GM21619 (cell line): ENCODE measurements around the gene CHAF1A.

Experiments
- ATAC-seq: cut with Tn5 transposase; IDR thresholded peaks from one replicate; pipeline ENCODE4 v1.9.1; 2021; ENCODE audit not compliant: unreplicated experiment

Gene CHAF1A

DNA sequence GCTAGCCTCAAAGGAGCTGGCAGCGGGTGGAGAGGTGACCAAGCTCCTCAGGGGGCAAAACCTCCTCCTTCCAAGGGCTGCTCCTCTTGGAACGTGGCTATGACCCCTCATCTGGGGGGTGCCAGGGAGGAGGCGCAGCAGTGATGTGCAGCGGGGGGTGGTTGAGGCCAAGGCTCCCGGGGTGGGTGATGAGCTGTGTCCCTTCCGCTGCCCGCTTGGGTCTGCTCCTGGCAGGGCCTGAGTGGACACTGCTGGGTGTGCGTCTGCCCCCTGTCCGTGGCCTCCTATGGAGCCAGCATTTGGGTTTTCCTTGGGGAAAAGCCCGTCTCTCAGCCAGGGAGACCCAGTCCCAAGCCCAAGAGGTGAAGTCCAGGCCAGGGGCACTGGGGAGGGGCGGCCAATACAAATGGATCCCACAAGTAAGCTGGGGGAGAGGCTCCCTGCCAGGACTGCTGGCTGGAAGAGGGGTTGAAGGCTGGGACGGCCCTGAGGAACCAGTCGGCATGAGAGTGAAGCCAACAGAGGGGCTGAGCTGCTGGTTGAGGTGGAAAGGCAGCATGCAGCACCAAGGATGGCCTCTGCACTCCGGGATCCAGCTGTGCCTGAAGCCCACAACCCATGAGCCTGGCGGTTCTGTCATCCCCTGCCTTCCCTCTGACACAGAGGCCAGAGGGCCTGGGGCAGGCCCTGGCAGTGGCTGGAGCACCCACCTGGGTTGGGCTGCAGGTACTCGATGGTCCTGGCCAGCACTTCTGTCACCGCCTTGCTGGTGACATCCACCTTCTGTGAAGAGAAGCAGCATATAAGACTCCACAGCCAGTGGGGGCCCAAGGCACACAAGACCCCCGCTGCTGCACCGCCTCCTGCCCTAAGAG is 36.4 kb upstream of the CHAF1A start:
- ATAC-seq, result no peak

DNA sequence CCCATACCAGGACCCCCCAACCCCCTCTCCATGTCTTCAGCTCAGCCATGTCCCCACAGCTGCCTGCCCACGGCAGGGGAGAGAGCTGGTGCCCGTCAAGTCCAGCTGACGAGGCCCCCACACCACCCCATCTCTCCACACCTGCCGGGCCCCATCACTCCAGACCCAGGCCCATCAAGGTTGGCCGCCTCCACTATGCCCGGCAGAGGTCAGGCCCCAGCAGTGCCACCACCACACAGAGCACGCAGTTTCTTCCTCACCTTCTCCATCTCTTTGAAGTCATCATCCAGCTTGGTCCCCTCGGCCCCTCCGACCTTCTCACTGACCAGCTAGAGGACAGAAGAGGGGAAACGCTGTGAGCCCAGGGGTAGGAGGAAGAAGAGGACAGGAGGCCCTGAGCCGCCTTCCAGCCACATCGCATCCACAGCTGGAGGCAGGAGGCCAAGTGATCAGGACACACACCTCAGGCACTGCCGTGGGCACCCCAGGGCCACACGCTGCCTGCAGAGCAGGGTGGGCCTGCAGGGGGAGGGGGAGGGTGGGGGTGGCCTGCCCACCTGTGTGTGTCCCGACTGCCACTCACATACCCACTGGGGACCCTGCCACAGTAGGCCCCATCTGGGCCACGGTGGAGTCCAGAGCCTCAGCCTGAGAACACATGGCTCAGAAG is 35.6 kb upstream of the CHAF1A start:
- ATAC-seq, result no peak

DNA sequence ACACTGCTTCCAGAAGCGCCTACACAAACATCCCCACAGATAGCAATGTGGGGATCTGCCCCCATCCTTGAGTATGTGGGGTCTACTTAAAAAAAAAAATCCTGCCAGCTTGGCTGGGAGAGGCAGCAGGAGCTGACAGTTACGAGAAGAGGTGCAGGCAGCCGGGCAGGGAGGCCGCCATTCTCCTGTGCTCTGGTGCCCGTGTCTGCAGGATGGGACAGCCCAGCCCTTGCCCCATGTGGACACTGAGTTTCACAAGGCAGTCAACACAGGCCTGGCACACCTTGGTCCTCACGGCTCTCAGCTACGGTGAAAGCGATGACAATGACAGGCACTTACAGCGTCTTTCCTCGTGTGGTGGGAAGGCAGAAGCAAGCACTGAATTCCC is 35.1 kb upstream of the CHAF1A start:
- no peak for ATAC-seq

DNA sequence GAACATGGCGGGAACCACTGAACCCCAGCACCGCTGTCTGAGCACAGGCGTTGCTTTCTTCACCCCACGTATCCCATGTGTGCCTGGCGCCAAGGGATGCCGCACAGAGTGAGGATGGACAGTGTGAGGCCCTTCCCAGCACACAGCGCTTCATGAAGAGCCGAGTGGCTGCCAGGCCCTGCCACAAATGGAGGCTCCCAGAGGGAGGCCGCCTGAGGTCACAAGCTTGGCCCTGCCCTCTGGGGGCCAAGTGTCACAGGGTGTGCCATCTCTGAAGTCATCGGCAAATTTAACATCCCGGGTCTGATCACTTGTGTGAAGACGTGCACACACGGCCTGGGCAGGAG is 34.7 kb upstream of the CHAF1A start:
- ATAC-seq, result no peak

DNA sequence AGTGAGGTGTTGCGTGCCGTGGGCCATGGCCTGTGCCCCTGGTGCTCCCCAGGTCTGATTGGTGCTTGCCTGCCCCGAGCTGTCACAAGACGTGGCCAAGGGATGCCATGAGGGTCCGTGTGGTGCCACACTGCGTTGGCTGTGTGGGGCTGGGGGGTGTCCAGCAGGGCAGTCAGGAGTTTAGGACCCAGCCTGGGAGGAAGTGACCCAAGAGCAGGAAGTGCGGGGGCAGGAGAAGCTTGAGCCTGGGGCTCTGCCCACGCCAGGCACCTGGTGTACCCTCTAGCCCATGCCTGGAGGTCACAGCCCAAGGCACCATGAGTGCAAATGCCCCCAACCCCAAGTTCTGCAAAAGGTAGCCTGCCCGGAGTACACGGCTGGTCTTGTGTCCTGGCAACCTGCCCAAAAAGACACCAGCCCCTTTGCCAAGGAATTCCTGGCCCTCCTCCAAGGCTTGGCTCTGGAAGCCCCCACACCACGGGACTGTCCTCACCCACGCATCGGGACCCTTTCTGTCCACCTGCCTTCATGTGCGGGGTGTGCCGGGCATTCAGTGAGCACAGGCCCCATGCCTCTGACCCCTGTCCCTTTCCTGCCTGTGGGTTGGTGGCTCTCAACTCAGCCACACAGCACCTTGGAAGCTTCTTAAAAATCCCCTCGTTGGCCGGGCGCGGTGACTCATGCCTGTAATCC is 34.2 kb upstream of the CHAF1A start:
- ATAC-seq, result no peak

DNA sequence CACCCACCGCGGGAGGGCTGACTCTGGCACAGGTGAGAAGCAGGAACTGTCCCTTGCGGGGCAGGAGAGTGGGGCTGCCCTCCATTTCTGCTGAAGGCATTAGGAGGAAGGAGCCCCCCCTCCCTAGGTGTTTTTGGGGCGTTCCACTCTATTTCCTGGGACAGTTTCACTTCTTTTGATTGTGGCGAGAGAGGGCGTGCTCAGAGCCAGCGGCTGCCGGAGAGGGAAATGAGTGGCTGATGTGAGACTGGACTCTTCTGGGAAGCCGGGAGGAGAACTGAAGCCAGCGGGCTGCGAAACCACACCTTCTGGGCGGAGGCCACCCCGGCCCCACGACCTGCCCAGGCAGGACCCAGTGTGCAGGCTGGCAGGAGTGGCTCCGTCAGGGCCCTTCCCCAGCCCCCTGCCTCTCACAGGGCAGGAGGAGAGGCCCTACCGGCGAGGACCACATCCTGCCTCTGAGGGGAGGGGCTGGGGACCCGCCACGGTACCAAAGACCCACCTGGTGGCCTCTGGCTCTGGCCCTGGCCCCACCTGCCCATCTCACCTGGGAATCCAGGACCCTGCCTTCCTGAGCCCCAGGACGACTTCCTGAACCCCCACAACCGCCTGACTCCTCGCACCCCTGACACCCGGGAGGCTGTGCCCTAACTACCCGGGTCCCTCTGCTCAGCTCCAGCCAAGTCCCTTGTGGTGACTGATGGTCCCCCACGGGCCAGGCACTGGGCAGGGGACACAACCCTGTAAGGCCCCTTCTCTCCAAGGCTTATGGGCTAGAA is 33.1 kb upstream of the CHAF1A start:
- ATAC-seq, result peak; percentile 50

DNA sequence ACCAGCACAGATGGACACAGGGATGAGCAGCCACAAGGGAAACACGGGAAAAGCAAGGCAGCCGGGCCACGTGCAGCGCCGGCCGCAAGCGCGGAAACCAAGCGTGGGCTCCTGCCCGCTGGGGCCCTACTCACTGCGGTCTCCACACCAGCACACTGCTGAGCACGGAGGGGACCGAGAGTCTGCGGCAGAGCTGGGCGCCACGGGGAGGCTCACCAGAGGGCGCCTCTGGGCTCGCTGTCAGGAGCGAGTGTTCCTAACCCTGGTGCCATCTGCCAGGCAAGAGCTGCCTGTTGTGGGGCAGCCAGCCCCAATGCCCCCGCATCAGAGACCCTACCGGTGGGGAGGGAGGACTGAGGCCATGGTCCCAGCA is 32.6 kb upstream of the CHAF1A start:
- ATAC-seq, result peak; percentile 41

DNA sequence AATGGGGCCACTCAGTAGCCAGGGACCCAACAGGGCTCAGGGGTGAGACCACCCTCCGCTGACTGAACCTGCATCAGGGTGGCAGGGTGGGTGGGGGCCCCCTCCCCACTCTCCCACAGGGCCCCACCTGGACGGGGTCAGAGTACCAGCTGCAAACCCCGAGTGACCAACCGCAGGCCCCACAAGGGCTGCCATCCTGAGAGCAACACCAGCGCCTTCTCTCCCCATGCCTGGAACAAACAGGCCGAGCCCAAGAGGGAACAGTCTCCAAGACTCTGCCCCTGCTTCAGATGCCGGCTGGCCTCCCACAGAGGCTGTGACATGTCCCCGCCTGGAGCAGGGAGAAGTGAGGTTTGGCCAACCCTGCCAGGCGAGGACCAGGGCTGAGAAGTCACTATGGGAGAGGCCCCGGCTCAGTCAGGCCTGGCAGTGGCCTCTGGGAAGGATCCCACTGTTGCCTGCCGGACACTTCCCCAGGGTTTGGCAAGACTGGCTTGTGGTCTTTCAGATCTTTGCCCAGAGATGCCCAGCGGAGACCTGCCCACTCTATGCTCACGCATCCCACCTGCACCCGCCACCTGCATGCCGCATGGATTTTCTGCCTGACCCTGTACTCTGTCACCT is 31.9 kb upstream of the CHAF1A start:
- no peak for ATAC-seq

DNA sequence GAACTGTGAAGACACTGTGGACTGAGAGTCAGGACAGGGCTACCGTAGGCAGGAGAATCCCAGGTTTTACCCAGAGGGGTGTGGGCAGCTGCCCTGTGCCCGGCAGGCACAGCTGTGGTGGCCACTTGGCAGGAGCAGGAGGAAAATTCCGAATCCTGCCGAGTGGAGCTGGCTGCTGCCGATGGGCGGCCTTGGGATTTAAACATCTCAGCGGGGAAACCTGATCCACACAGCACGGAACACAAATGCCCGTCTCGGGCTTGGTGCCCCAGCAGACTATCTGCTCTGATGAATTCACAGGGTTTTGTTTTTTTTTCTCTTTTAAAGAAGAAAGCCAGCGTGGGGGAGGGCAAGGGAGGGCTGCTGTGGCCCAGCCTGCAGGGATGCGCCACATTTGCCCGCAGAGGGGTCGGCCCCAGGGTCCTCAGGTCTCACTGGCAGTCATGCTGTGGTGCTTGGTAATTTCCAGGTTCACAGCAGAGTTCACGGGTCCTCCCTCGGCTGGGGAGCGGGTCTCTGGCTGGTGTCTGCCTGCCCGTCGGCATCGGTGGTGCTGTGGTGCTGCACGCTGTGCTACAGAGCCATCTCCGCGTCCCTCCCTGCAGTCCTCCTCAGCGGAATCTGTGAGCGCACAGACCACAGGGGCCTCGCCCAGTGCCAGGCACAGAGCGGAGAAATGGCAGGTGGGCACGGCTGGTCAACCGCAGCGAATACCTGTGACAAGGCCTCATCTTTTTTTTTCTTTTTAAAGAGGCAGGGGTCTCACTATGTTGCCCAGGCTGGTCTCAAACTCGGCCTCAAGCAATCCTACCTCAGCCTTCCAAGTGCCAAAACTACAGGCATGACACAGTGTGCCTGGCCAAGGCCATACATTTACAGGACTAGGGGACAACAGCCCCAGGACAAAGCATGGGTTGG is 30.9 kb upstream of the CHAF1A start:
- ATAC-seq, result no peak

DNA sequence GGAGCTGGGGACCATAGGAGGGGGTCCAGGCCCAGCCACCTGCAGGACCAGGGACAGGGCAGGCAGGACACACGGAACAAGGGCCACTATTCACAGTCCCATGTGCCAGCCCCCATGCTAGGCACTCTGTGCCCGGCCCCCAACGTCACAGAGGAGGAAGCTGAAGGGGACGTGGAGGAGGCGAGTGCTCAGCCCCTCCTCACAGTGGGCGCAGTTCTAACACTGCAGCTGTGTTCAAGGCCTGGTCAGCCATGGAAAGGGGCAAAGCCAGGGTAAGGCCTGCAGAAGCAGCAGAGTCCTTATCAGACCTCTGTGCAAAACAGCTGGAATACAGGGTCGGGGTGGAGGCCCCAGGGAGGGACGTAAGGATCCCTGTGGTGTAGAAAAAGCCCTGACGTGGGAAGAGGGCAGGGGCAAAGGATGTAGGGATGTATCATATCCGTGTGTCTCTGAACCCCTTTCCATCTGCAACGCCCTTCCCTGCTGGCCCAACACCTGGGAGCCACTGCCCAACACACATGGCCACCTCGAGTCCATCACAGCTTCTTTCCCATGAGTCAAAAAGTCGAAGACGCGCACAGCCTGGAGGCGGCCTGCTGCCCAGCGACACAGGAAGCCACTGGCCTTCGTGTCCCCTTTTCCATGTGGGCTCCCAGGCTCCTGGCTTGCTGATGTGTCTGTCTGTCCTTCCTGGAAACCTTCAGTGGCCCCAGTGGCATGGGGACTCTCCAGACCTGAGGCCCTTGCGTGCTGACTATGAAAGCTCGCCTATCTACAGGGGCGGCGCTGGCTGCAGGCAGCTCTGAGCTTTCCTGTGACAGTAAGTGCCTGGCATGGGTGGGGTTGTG is 30.1 kb upstream of the CHAF1A start:
- no peak for ATAC-seq

DNA sequence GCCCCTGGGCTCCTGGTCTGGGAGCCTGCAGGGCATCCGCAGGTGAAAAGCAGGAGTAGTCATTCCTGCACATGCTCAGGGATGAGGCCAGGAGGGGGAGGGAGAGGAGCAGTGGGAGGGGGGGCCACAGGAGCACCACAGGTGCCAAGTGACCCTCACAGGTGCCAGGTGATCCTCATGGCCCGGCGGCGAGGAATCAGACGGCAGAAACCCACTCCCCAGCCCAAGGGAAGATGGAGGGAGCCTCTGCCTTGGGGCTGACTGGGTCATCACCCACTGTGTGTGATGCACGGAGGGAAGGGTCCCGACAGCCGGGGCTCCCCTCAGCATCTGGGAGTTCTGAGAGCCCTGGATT is 29.4 kb upstream of the CHAF1A start:
- ATAC-seq, result no peak

DNA sequence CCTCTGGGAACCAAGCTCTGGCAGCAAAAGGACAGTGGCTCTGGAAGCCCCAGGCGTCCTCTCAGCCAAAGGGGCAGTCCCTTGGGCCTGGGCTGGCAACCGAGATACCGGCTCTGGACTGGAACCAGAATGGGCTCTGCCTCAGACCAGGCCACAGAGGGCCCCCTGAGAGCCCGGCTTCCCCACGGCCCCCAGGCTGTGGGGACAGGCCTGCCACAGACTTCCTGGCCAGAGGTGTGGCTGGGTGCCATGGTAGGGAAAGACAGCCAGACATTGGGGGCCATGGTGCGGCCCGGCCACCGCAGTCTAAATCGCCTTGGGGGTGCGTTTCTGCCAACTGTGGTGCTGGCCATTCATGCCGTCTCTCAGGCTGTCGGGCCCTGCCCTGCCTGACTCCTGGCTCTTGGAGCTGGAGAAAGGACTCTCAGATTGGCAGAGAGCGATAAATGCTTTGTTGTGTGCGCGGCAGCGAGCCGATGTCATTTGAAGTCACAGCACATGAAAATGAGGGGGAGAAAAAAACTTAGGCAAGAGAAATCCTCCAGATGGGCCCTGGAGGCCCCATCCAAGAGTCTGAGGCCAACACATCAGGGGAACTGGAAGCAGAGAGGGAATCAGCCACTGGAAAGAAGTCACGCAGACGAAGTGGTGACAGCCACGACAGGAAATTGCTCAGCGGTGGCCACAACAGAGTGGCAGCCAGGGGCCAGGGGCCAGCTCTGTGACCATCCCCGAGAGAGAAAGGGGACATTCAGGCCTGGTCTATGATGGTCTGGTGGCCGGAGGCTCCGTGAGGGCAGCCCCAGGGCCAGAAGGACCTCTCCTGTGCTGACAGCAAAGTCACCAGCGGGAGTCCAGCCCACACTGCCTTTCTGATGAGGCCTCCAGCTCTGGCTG is 28.6 kb upstream of the CHAF1A start:
- ATAC-seq, result no peak

DNA sequence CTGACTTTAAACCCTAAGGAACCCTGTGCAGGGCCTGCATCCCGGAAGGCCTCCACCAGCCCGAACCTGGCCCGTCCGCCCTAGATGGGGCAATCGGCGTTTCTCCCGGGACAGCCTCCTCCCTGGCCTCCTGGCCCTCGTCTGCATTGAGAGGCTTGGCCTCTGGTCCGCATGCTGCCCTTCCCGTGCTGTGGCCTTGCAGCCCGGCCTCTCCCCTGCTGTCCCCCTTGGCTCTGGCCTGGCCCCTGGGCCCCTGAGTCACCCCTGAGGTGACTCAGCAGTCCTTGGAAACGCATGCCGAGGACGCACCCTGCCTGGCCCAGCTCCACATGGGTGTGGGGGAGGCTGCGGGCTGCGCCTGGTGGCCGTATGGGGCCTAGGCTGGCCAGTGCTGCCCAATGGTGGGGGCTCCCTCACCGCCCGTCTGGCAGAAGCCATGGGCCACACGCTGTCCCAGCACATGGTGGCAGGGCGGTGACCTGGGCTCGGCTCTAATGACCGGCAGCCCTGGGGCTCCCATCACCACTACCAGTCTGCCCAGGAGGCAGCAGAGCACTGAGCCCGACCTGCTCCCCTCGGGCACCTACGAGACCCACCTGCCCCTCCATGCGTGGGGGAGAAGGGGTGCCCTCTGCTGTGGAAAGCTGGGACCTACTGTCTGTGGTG is 27.8 kb upstream of the CHAF1A start:
- no peak for ATAC-seq

DNA sequence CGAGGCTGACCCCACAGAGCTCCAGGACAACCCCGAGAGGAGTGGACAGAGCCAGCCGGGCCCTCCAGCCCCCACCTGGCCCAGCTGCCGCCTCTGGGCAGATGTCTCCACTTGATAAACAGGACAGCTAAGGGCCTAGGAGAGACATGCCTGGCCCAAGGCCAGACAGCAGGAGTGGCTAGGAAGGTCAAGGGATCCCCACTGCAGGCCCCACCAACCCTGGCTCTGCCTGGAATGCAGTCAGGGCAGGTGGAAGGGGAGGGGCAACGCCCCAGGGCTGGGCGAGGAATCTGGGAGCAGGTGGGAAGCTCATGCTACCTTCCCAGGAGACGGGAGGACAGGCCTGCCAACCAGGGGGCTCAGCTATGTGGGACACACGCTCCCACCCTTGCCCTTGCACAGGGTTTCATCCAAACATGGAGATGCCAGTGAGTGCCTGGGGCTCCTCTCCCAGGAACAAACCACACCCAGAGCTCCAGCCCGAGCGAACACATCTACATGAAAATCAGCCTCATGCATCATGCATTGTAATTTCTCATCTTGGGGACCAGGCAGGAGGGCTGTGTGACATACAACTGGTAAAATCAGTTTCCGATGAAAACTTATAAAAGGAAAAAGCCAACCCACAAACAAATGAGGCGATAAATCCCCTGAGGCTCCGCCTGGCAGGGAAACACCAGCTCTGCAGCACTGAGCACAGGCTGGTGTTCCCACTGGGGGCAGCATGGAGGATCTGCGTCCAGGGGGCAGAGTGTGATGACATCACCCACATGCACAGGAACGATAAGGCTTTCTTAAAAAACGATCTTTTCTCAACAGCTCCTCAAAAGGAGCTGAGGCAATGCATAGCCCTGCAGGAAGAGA is 27.0 kb upstream of the CHAF1A start:
- peak; percentile 36 for ATAC-seq

DNA sequence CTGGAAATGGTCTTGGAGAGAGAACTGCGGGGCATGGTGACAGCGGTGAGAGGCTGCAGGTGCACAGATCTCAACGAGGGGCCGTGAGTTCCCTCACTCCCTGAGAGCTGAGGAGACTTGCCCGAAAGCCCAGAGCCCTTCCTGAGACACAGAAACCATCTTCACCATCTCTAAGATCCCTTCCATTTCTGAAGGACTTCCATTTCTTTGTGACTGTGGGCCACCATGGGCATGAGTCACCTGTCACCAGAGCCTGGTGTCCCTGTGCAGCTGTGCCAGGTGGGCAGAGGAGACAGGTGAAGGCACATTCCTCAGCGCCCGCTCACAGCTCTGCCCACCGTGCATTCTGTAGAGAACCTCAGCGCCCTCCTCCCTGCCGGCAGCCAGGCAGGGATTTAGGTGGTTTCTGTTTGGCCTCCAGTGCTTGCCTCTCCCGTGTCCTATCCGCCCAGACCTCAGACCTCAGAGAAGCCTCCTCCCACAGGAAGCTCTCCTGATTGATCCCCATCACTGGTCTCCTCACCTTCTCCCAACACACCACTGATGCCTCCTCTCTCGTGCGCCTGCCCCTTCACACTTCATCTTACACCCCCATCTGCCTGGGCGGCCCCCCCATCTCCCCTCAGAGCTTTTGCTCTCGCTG is 26.3 kb upstream of the CHAF1A start:
- ATAC-seq, result peak; percentile 17

DNA sequence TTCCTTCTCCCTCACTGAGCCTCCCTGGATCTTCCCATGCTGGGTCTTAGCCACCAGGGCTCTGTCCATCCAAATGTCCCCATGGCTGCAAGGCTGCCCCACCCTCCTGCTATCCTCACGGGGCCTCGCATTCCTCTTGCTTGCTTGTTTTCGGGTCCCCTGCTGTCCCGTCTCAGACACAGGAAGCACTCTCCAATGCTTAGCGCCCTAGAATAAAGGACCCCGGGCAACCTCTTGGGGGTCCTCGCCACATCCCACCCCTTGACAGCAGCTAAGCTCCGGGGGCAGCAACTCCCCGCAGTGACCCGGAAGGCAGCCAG is 25.8 kb upstream of the CHAF1A start:
- ATAC-seq, result no peak
